ENCODE data around the gene ECE1.

GRCh38 chr1:21247892-21248715, 42.2 kb downstream of the ECE1 start:
- no peak for TF ChIP-seq EZH2 (IDR thresholded peaks at IDR 0.05; ENCODE audit: low read length, missing control alignments)
- no peak for TF ChIP-seq CTCF (conservative IDR thresholded peaks at IDR 0.05 in 1 of 2, IDR thresholded peaks at IDR 0.05 in 1 of 2; ENCODE audit: low read depth in 1 of 2, low read length in 2 of 2)
